HEK293 (cell line): ENCODE measurements around the gene SERPINE3.

Experiments used
- REPIN1 ChIP-seq: fragments of 450-650 bp; formaldehyde crosslinking; IDR thresholded peaks from 2 replicates; pipeline ENCODE4 v1.5.1; 2017; ENCODE audit warnings: missing biosample characterization, missing genetic modification characterization, low read depth
- SP2 ChIP-seq: fragments of 450-650 bp; formaldehyde crosslinking; IDR thresholded peaks from 2 replicates; pipeline ENCODE4 v1.5.1; 2016; ENCODE audit warnings: missing biosample characterization, missing genetic modification characterization
- ZBTB8A ChIP-seq: fragments of 450-650 bp; formaldehyde crosslinking; IDR thresholded peaks from 2 replicates; pipeline ENCODE4 v1.5.1; 2016; ENCODE audit warnings: missing biosample characterization, missing genetic modification characterization
- ZNF707 ChIP-seq: fragments of 450-650 bp; formaldehyde crosslinking; IDR thresholded peaks from 2 replicates; pipeline ENCODE4 v1.5.1; 2016; ENCODE audit warnings: missing biosample characterization, missing genetic modification characterization
- ZNF791 ChIP-seq: fragments of 450-650 bp; formaldehyde crosslinking; IDR thresholded peaks from 2 replicates; pipeline ENCODE4 v1.5.1; 2016; ENCODE audit warnings: missing biosample characterization, missing genetic modification characterization
- TF ChIP-seq, protein P1 (sequence below): fragments of 450-650 bp; formaldehyde crosslinking; IDR thresholded peaks from 2 replicates; pipeline ENCODE4 v1.5.1; 2016; ENCODE audit warnings: missing biosample characterization, missing genetic modification characterization
- TF ChIP-seq, protein P2 (sequence below): fragments of 450-650 bp; formaldehyde crosslinking; IDR thresholded peaks from 2 replicates; pipeline ENCODE4 v1.5.1; 2016; ENCODE audit warnings: missing biosample characterization, missing genetic modification characterization
- TF ChIP-seq, protein P3 (sequence below): fragments of 450-650 bp; formaldehyde crosslinking; IDR thresholded peaks from 2 replicates; pipeline ENCODE4 v1.5.1; 2016; ENCODE audit warnings: missing biosample characterization, missing genetic modification characterization

DNA sequence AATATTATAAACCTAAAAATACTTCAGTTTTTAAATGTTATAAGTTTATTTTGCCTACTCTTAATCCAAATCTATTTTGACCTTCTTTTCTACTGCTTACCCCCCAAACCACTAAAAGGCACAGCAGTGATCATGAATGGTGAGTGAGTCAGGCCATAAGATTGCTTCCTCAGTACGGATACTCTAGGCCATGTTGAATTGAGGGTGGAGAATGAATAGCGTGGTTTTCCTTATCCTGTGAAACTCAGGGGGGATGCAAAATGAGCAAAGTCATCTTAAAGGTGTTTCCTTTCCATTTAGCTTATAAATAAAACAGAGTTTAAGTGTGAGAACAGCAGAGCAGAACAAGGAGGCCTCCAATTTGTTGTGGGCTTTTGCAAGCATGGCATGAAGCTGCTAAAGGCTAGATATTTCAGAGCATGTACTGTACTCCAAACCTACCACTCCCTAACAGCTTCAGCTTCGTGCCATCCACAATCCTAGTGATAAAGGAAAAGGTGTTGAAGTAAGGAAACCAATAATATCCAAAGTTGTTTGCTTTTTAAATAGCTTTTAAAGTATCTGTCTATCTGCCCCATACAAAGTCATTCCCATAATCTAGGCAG is 25.0 kb downstream of the SERPINE3 start:
- TF ChIP-seq, protein P1, sequence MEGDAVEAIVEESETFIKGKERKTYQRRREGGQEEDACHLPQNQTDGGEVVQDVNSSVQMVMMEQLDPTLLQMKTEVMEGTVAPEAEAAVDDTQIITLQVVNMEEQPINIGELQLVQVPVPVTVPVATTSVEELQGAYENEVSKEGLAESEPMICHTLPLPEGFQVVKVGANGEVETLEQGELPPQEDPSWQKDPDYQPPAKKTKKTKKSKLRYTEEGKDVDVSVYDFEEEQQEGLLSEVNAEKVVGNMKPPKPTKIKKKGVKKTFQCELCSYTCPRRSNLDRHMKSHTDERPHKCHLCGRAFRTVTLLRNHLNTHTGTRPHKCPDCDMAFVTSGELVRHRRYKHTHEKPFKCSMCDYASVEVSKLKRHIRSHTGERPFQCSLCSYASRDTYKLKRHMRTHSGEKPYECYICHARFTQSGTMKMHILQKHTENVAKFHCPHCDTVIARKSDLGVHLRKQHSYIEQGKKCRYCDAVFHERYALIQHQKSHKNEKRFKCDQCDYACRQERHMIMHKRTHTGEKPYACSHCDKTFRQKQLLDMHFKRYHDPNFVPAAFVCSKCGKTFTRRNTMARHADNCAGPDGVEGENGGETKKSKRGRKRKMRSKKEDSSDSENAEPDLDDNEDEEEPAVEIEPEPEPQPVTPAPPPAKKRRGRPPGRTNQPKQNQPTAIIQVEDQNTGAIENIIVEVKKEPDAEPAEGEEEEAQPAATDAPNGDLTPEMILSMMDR (tag by site-specific recombination), result no peak
- TF ChIP-seq ZNF791 (tag by site-specific recombination) (no peak), ZBTB8A (tag by site-specific recombination) (no peak), SP2 (tag by site-specific recombination) (no peak), REPIN1 (tag by site-specific recombination) (no peak), ZNF707 (tag by site-specific recombination) (no peak)
- TF ChIP-seq, protein P2, sequence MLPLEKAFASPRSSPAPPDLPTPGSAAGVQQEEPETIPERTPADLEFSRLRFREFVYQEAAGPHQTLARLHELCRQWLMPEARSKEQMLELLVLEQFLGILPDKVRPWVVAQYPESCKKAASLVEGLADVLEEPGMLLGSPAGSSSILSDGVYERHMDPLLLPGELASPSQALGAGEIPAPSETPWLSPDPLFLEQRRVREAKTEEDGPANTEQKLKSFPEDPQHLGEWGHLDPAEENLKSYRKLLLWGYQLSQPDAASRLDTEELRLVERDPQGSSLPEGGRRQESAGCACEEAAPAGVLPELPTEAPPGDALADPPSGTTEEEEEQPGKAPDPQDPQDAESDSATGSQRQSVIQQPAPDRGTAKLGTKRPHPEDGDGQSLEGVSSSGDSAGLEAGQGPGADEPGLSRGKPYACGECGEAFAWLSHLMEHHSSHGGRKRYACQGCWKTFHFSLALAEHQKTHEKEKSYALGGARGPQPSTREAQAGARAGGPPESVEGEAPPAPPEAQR, result no peak
- TF ChIP-seq, protein P3, sequence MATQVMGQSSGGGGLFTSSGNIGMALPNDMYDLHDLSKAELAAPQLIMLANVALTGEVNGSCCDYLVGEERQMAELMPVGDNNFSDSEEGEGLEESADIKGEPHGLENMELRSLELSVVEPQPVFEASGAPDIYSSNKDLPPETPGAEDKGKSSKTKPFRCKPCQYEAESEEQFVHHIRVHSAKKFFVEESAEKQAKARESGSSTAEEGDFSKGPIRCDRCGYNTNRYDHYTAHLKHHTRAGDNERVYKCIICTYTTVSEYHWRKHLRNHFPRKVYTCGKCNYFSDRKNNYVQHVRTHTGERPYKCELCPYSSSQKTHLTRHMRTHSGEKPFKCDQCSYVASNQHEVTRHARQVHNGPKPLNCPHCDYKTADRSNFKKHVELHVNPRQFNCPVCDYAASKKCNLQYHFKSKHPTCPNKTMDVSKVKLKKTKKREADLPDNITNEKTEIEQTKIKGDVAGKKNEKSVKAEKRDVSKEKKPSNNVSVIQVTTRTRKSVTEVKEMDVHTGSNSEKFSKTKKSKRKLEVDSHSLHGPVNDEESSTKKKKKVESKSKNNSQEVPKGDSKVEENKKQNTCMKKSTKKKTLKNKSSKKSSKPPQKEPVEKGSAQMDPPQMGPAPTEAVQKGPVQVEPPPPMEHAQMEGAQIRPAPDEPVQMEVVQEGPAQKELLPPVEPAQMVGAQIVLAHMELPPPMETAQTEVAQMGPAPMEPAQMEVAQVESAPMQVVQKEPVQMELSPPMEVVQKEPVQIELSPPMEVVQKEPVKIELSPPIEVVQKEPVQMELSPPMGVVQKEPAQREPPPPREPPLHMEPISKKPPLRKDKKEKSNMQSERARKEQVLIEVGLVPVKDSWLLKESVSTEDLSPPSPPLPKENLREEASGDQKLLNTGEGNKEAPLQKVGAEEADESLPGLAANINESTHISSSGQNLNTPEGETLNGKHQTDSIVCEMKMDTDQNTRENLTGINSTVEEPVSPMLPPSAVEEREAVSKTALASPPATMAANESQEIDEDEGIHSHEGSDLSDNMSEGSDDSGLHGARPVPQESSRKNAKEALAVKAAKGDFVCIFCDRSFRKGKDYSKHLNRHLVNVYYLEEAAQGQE (tag by site-specific recombination), result no peak
